Stimulated activated CD4-positive, alpha-beta T cell treated with anti-CD3 and anti-CD28 coated beads, Interleukin-4, amount 100 ng/mL, for 48 hours (primary cell): ENCODE data around the gene CHCHD3.

Experiments used
- DNase-seq, 2 donors: peaks; one replicate each; pipeline ENCODE4 v3.0.0-alpha.2; 2020; ENCODE audit warnings: low read depth in 2 of 2

The CHCHD3 gene

DNA sequence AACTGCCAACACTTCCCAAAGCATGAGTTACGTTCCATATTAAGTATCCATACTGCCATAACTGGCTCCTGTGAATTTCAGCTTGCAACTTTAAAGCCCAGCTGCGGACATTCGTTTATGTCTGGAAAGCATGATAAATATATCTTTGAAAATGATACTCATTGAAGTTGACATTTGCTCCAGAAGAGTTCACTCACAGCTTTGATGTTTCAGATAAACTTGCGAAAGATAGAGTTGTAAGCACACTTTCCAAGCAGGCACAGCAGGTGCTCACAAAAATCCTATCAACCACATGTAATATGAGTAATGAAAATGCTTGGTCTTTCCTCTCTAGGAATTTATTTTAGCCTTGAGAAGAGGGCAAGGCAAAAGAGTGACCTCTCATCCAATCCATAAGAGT, 4.5 kb downstream of the CHCHD3 start:
- no peak for DNase-seq

DNA sequence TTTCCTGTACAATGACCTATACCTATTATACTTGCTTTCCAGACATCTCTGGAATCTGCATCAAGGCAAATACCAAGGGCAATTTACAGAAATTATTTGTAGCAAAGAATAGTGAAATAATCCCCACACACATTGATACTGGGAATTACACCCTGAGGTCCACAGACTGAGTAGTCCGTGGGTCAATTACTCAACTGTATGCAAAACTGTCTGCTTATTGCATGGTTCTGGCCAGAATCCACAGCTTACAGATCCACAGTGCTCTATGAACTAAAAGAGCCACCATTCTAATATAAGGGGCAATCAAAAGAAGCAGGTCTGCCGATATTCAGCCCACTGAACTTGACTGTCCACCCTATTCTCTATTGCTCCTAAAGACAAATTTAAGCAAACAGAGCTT, 5.7 kb downstream of the CHCHD3 start:
- no peak for DNase-seq

DNA sequence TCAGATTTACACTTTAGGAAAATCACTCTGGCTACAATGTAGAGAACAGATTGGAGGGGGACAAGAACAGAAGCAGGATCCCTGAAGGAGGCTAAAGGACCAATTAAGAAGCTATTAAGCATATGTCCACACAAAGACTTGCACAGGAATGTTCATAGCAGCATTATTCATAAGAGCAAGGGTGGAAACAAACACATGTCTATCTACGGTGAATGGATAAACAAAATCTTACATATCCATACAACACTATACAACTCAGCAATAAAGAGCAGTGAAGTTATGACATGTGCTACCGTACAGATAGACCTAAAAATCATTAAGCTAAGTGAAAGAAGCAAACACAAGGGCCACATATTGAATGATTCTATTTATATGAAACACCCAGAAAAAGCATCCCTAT, 10.4 kb downstream of the CHCHD3 start:
- no peak for DNase-seq

DNA sequence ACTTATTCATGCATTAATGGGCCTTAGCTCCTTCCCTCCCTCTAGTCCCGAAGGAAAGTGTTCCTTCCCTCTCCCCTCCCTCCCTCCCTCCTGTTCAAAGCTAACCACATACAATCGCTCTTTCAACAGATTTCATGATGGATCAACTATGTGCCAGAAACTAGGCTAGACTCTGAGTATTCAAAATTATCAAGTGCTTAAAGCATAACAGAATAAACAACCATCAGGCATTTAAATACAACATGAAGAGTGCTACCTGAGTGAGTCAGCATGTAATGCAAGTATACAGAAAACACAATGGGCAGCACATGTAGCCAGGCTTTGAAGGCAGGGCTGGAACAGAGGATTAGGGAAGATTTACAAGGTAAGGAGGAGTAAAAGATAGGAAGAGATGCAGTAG, 11.3 kb downstream of the CHCHD3 start:
- no peak for DNase-seq

DNA sequence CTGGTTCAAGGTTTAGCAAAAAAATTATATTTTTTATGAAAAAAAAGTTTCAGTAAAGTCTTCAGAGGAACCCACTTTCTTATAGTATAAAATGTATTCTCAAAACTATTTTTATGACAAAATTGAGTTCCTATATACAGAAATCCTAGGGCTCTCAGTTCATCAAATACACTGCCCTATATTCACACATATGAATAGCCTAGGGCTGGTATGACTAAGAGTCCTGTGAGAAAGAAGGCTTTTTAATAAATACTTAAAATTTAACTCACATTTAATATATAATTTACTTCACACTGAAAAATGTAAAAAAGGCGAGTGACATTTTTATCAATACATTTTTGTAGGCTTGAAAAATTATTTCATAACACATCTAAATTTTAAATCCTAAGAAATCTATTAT, 16.6 kb downstream of the CHCHD3 start:
- no peak for DNase-seq

DNA sequence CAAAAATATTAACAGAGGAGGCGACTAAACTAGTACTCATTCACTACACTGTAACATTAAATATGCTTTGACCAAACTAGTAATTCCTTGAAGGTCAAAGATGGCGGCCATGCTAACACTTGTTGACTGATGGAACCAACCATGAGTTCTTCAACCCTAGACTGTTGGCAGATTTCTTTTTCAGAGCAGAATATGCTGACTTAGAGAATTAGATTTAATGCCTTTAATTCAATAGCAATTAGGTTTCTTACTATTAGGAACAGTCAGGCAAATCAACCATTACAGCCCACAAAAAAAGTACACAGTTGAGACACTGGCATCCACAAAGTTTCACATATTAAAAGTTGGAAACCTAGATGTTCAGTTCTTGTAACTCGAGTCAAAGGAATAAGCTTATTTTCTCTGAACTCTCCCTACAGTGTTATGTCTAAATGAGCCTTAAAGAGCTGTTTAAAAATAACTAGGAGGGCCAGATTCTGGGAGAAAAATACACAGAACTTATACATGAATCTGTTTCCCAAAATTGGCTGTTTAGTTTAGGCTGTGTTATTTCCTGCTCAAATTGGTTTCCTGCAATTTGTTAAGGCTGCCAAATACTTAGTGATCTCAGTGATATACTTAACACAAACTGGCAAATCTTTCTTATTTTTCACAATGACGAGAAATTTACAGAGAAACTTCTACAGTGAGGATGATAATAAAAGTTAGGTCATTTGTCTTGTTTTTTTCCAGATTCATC, 17.6 kb downstream of the CHCHD3 start:
- DNase-seq, result no peak

DNA sequence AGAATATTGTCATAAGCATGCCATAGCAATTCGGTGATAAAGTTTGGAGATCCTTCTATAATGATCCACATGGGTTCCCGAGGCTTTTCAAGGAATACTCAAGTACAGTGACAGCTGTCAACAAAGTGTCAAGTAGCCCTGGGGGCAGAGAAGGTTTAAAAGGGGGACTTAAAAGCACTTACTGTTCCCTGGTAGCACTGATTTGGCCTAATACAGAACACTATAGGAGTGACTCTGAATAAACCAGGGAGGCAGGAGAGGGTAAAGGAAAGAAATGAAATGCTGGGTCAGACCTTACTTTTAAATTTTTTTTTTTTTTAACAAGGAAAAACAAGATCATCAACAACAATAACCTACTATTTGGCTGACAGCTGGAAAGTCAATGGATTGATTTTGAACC, 20.1 kb downstream of the CHCHD3 start:
- DNase-seq, result no peak

DNA sequence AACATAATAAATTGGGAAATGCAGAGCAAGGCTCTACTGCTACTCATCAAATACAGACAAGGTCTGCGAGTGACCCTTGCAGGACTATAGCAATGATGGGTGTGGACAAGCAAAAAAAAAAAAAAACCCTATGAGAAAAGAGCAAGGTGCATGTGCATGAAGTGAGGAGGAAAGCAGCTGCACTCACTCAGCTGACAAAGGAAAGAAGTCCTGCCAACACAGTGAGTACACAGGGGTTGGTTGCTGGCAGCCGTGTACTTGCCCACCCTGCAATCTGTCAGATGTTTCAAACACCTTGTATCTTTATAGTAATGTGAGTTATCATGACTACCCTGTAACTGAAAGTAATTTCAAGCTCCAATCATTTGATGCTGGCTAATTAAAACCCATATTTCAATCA, 20.5 kb downstream of the CHCHD3 start:
- no peak for DNase-seq

DNA sequence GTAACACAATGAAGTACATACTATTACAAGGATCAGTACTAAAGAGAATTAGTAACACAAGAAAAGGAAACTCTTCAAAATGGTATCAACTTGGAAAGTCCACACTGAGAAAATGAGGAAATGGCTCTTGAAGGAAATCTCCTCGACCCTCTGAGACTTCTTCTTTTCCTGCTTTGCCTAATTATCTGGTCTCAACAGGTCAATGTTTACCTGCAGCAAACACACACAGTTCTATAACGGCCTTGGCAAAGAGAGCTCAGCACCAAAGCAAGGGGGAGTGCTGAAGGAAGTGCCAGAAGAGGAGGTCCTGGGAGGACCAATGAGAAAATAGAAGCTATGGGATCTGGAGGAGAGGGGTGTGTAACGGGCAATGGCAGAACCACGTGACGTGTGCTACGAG, 21.9 kb downstream of the CHCHD3 start:
- no peak for DNase-seq

DNA sequence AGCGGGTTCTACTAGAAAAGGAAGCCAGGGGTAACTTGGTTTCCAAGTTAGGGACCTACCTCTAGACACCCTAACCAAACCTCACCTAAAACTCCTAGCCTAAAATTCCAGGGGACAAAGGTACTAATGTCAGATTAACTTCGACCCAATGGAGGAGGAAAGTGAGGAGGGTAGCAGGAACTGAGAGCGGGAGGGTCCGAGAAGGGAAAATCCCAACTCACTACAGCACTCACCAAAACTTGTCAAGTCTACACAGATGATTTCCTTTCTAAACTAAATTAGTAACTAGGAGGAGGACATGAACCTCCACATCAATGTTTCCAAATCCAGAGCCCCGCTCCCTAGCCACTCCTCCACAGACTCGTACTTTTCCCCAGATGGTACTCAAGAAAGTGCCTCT, 22.6 kb downstream of the CHCHD3 start:
- DNase-seq, result no peak

DNA sequence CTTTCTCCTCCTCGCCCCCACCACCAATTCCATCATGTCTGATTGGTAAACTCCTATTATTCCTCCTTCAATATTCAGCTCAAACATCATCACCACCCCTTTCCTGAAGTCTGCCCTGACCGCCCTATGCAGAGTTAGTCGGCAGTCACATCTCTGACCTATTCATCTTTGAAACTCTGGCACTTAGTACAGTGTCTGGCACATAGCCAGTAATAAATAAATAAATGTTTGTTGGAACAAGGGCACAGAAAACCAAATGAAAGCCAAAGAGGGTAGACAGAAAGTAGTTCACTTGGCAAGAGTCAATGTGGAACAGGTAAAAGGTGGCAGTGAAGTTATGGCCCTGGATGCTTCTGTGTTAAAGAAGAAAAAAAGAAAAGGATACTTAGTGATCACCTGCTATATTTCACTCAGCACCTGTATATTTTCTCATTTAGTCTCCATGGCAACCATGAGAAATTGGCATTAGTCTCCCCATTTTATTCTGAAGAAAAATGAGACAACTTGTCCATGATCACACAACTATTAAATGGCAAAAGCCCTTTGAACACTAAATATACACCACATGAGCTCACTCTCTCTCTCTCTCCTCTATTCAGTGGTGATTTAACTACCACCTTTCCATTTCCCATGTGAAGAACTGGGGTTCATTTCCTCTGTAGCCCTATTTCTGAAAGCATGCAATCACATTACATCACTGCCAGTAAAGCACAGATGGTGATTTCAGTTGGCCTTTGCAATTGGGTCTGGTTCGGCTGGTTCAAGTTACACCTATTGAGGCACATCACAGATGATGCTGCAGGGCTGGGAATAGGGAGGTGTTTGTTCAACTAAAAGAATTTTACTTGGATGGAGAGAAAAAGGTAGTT, 25.3 kb downstream of the CHCHD3 start:
- no peak for DNase-seq

DNA sequence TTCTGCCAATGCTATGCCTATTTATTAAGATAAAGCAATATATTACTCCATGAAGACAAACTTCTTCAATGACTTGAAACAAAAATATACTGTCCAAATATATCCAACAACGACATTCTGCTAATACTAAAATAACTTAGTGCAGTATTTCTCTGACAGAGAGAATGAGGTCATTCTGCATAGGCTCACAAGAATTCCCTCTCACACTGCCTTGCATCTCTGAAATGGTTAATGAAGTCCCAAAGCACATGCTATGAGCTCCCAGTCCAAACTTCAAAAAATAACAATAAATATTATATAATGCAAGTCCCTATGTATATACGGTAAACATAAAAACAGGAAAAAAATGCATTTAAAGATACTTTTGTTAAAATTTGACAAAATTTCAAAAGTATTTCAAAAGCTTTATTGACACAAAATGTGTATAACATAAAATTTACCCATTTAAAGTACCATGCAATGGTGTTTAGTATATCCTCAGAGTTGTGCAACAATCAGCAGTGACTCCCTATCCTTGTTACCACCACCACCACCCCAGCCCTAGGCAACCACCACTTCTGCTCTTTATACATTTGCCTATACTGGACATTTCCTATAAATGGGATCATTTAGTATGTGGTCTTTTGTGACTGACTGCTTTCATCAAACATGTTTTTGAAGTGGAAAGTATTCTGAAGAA, 27.6 kb downstream of the CHCHD3 start:
- DNase-seq, result no peak

DNA sequence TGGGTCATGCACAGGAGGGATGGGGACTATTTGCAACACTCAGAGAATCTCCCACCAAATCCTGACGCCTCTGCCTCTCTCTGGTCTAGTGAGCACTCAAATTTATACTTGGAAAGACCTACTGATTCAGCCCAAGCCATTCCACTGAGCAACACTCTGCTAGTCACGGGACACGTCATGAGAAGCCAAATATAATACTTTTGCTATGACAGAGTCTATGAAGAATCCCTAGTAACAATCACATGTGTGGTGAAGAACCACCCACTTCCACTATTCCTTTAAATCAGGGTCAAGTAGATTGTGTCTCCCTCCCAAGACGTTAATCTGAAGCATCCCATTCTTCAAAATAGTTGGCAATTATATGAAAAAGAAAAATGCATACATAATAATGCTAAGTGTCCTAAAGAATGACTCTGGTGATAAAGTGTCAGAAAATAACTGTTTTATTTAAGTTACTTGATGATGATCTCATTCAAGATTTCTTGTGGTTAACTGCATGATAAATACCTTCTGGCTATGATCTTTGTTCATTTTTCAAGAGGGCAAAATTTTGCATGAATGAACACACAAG, 28.5 kb downstream of the CHCHD3 start:
- no peak for DNase-seq

DNA sequence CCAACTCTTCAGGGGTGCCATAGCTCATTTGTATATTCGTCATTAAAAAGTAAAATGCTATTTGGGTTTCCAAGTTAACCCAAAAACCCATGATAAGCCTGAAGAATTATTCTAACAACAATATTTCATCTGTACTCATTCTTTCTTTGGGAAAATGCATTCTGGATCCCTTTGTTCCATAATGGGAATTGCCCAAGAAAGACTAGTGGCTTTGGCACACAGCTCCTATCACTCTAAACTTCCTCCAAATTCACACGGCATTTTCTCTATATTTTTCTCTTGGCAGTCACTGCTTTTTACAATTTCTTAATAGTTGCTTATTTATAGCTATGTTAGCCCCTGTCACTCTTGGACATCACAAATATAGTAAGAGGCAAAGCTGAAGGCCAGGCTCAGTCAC, 29.1 kb downstream of the CHCHD3 start:
- DNase-seq, result no peak

DNA sequence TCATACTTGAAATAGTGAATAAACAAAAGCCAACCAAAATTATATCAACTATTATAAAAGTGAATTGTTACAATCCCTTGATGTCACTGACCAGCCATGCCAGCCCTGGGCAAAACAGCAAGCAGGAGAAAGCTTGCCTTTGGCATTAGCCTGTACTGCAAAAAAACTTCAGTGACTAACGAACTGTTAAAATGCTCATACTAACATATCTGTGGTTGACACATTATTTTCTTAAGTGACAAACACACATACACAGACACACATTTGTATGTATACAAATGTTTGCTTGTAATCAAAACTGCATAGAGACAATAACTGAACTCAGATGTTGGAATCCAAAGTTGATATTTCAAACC, 29.5 kb downstream of the CHCHD3 start:
- DNase-seq, result no peak

DNA sequence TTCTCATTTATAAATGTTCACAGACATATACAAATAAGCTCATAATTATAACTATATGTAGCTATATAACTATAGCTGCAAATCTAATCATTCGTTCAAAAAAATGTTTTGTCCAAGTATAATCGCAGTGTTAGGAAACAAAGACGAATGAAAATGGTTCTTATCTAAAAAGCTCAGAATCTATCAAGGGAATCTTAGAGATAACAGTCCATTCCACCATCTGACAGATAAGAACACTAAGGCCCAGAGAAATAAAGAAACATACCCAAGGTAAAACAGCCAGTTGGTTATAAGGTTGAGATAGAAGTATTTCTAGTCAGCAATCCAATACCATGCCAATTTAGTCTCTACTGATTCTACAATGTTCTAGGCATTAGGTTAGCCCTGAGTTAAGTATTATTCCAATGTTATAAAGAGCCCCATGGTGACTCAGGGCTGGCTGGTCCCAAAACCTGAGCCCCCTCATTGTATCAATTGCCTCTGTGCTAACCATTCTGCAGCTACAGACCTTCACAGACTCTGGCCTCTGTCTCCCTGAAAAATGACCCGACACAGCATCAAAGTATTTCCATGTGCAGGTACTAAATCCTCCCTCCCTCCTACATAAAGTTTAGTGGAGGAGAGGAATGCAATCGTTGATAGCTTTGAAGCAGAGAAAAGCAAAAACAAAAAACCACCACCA, 30.0 kb downstream of the CHCHD3 start:
- no peak for DNase-seq

DNA sequence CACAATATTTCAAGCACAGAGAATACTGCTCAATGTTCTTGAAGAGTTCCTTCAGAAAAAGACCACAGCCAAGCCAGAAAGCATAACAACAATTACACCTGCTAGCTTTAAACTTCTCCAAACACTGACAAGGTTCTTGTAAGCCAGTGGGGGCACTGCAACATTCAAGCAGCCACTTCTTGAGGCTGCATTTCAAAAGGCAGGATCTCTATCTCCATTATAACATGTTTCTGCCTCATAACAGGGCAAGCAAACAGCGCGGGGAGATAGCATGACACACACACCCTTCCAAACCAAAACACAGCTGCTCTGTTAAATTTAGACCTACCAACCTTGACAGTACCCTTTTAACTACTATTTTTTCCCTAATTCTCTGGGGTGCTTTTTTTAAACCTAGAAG, 30.8 kb downstream of the CHCHD3 start:
- no peak for DNase-seq

DNA sequence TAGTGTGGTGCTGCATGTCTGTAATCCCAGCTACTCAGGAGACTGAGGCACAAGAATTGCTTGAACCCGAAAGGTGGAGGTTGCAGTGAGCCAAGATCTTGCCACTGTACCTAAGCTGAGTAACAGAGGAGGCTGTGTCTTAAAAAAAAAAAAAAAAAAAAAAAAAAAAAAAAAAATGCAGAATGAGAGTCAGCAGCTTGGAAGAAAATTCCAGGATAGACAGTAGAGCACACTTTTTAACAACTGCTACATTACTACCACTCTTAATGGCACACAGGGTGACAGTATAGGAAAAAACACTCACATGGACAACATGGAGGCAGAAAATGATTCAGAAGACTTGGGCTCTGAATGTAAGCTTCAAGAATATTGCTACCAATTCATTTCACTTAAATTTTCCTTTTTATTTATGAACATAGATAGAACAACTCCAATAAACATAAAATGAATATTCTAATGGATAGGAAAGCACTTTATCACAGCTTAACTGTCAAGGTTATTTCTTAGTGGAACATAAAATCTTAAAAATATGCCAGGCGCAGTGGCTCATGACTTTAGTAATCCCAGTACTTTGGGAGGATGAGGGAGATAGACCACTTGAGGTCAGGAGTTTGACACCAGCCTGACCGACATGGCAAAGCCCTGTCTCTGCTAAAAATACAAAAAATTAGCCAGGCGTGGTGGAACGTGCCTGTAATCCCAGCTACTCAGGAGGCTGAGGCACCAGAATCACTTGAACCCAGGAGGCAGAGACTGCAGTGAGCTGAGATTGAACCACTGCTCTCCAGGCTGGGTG, 31.5 kb downstream of the CHCHD3 start:
- DNase-seq, result no peak

DNA sequence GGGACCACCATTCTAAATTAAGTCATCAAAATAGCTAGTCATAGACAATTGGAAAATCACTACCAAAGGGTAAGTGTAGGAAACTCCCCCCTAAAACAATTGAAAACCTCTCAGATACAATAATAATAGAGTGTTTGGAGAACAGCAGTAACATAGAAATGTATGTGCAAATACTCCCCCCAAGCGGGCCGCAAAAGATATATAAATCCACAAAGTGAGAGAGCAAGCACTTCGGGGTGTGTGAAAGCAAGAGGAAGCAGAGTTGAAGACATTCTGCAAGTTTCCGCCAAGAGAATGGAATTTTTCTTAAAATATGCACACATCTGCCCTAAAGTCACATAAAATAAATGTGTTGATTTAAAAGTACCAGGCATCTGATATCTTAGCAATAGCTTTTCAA, 33.3 kb downstream of the CHCHD3 start:
- DNase-seq, result no peak

DNA sequence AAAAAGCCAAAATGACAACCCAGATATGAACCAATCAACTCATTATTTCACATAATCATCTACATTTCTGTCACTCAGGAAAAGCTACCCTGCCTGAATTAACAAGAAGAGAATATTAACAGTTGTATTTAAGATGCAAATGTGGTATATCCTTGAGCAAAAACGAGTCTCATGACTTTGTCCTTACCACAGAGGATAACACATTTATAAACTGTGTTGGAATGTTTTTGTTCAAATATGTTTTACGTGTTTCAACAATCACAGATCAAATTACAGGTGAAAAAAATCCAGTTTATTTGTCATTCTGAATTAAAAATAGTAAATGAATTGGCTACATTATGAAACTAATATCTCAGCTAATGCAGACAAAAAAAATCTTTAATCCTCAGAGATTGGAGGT, 34.6 kb downstream of the CHCHD3 start:
- no peak for DNase-seq
